Kidney epithelial cell (primary cell): ENCODE results near the gene HIF1AN. TPM values are rescaled to one million over a fixed set of nuclear protein-coding genes. Genes with fewer than 3 reads are reported as not detected.

ENCODE experiments used
- DNase-seq: peaks from one replicate; pipeline ENCODE4 v3.0.0-alpha.2; 2010; ENCODE audit warnings: low read depth
- H3K27me3 ChIP-seq: 2 replicates; pipeline ENCODE4 v1.6.0; 2011; ENCODE audit warnings: low read length; ENCODE audit not compliant: control insufficient read depth, insufficient read depth
- H3K36me3 ChIP-seq: 2 replicates; pipeline ENCODE4 v1.5.1; 2011; ENCODE audit warnings: low read length; ENCODE audit not compliant: control insufficient read depth, insufficient read depth
- H3K4me3 ChIP-seq: 2 replicates; pipeline ENCODE4 v1.5.1; 2011; ENCODE audit warnings: low read depth, mild to moderate bottlenecking, control low read depth, low read length
- CTCF ChIP-seq: IDR thresholded peaks from 2 replicates; pipeline ENCODE4 v1.5.1; 2011; ENCODE audit warnings: mild to moderate bottlenecking, moderate library complexity, low read length, control low read depth, inconsistent platforms; ENCODE audit not compliant: insufficient read depth, poor library complexity, severe bottlenecking
- total RNA-seq: library from RNA; depleted of rRNA; stranded (reverse); fragments of >200 nt; gene quantifications from 2 replicates; pipeline ENCODE4 v1.2.3, GENCODE V29; 2015

The HIF1AN gene
- total RNA-seq, 1 donor from 2014 or later, result 11.4 TPM

GRCh38 chr10:100501423-100501822, 34.3 kb upstream of the HIF1AN start:
- no peak for DNase-seq
- no peak for TF ChIP-seq CTCF
- no peak overlapping the region for H3K4me3 ChIP-seq
- no peaks in the 10 kb centered on the region for H3K36me3 ChIP-seq
- no peaks in the 10 kb centered on the region for H3K27me3 ChIP-seq

GRCh38 chr10:100502926-100503494, 32.7 kb upstream of the HIF1AN start:
- no peaks in the 10 kb centered on the region for H3K27me3 ChIP-seq
- no peak for TF ChIP-seq CTCF
- DNase-seq, result no peak

GRCh38 chr10:100504096-100504495, 31.6 kb upstream of the HIF1AN start:
- no peak overlapping the region for H3K4me3 ChIP-seq
- no peak for TF ChIP-seq CTCF
- no peak for DNase-seq

More at GRCh38 chr10:100502926-100503494, 32.7 kb upstream of the HIF1AN start:
- Histone ChIP-seq H3K36me3 (no peaks in the 10 kb centered on the region), H3K4me3 (no peak overlapping the region)

GRCh38 chr10:100505164-100505563, 30.6 kb upstream of the HIF1AN start:
- H3K4me3 ChIP-seq, result no peak overlapping the region
- no peaks in the 10 kb centered on the region for H3K36me3 ChIP-seq
- no peak for TF ChIP-seq CTCF
- DNase-seq, result no peak
- no peaks in the 10 kb centered on the region for H3K27me3 ChIP-seq

More at GRCh38 chr10:100504096-100504495, 31.6 kb upstream of the HIF1AN start:
- Histone ChIP-seq H3K36me3 (no peaks in the 10 kb centered on the region), H3K27me3 (no peaks in the 10 kb centered on the region)

GRCh38 chr10:100506596-100507356, 29.0 kb upstream of the HIF1AN start:
- DNase-seq, result no peak
- no peak for TF ChIP-seq CTCF
- Histone ChIP-seq H3K27me3 (no peaks in the 10 kb centered on the region), H3K36me3 (no peaks in the 10 kb centered on the region), H3K4me3 (no peak overlapping the region)
